GM12892 (cell line): ENCODE data around the gene DNAJB11.

Experiments used
- DNase-seq: peaks from one replicate; pipeline ENCODE4 v3.0.0; 2011; ENCODE audit not compliant: insufficient read length
- FAIRE-seq: peaks from 2 replicates; lab custom pipeline; 2011; peaks lifted over from hg19 to GRCh38; lab: Jason Lieb, UNC
- POLR2A ChIP-seq: IDR thresholded peaks from 2 replicates; pipeline ENCODE4 v1.6.1; 2011; ENCODE audit warnings: low read depth, low read length, control low read depth
- POLR2AphosphoS5 ChIP-seq: IDR thresholded peaks from 2 replicates; pipeline ENCODE4 v1.6.1; 2011; ENCODE audit warnings: low read depth, low read length, control low read depth
- TAF1 ChIP-seq: IDR thresholded peaks from 2 replicates; pipeline ENCODE4 v1.6.1; 2011; ENCODE audit warnings: low read depth, mild to moderate bottlenecking, control low read depth, low read length, borderline replicate concordance

DNAJB11 gene

DNA sequence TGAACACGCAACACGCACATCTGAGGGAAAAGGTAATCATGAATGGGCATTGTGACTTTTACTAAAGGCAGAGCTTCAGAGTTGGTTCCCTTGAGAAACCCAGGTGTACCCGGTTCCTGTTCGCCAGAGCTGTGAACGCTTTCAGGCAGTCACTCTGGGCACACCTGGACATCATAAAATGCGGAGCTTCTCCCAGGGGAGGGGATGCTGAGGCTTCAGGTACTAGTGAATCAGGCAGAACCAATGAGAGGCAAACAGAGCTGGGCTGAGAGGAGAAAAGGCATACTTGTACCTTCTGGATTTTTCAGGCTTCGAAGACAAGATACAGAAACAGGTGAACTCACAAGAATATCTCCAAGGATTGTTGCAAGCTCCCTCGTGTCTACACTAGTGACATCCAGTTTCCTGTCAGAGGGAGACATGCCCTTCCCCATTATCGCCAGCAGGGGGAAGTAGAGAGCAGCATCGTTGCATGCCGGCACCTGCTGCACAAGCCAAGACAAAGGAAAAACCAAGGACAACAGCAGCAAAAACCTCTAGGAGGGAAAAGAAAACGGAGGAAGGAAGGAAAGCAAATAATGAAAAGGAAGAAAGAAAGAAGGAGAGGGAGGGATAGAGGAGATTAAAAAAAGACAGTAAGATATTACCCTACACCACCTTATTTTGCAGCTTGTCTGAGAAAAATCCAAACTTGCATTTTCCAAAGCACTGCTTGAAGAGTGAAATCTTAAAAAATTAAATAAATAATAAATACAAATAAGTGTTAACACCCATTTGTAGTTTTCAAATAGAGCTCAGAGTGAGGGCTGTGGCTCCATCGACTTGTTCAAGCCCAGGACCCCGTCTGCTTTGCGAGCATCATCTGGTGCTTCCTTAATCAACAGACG, 44.3 kb downstream of the DNAJB11 start:
- FAIRE-seq = peak; percentile 88

DNA sequence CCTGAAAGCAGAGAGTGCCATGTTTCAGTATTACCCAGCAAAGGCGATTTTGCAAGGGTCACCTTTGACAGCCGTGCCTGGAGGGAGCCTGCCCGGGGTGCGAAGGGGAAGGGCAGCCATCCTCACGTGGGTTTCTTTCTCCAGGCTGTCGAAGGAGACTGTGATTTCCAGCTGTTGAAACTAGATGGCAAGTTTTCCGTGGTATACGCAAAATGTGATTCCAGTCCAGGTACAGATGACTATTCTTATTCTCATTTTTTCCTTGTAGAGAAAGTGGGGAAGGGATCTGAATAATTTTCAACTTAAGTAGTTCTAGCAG, 45.7 kb downstream of the DNAJB11 start:
- no peak for FAIRE-seq
- TF ChIP-seq TAF1 (no peak), POLR2AphosphoS5 (no peak), POLR2A (no peak)

More for the DNA sequence above, 44.3 kb downstream of the DNAJB11 start:
- DNase-seq = peak; percentile 58
- no peak for TF ChIP-seq POLR2AphosphoS5
- TF ChIP-seq TAF1 = no peak
- no peak for TF ChIP-seq POLR2A

DNA sequence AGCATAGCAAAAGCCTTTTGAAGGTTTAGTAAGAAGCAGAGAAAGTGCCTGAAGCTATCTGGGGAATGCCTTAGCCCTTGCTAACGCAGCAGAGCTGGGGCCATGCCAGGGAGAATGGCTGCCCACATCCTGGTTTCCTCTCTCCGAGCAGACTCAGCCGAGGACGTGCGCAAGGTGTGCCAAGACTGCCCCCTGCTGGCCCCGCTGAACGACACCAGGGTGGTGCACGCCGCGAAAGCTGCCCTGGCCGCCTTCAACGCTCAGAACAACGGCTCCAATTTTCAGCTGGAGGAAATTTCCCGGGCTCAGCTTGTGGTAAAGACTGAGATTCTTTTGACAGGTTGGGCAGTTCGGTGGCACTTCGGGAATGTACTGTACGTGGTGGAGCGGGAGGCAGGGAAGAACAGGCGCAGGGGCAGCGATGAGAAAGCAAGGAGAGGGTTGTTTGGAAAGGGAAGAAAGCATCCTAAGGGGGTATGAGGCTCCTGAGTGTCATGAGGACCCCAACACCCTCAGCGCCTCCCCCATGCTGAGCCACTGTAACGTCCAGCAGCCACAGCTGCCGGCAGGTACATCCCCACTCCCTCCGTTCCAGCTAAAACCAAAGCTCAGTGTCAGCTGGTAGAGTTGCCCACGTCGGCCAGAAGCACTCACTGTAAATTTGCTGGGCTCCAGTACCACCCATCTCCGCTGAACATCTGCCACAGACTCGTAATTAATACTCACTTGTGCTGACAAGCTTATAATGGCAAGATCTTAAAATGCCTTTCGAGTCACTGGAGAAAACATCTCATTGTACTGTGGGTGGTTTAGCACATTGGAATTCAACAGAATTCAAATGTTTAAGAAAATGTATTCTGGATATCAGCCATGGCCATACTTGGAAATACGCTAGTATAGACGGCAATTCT, 46.8 kb downstream of the DNAJB11 start:
- peak; percentile 94 for FAIRE-seq
- DNase-seq = peak; percentile 83
- TF ChIP-seq POLR2A (no peak), POLR2AphosphoS5 (no peak), TAF1 (no peak)

More for the DNA sequence above, 45.7 kb downstream of the DNAJB11 start:
- no peak for DNase-seq

DNA sequence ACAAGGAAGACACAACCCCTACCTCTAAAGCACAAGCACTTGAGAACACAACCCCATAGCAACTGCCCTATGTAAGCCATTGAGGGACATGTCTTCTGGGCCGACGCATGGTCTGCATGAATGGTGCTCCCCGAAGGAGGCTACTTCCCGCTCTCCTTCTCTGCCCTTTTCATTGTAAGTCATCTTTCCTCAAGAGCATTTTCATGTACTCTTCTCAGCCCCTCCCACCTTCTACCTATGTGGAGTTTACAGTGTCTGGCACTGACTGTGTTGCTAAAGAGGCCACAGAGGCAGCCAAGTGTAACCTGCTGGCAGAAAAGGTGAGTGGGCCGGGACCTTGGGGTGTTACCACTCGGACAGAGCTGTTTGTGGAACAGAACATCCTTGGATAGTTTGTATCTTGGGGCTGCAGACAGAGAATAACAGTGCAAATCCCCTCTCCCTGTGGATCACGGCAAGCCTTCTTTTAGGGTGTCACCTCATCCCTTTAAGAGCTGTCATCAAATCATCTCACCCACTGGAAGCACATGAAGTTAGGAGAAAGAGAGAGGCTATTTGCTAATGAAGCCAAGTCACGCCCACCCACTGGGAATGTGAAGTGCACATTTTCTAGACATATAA, 47.9 kb downstream of the DNAJB11 start:
- FAIRE-seq = no peak
- no peak for TF ChIP-seq TAF1
- TF ChIP-seq POLR2AphosphoS5 = no peak
- TF ChIP-seq POLR2A = no peak

DNA sequence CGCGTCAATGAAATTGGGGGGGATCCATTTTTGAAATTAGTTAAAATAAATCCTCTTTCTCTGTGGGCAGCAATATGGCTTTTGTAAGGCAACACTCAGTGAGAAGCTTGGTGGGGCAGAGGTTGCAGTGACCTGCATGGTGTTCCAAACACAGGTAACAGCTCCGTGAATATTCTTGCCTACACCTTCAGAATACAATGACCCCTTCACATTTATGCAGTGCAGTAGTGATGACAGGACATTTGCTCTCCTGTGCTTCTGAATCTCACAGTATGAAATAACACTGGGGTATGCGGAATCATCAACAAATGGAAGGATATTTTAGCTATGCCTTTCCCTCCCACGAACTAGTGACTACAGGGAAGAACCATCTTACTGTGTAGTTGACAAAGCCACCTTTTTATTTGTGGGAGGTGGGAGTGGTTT, 49.3 kb downstream of the DNAJB11 start:
- DNase-seq = no peak
- TF ChIP-seq POLR2A (no peak), TAF1 (no peak), POLR2AphosphoS5 (no peak)
- no peak for FAIRE-seq

More for the DNA sequence above, 47.9 kb downstream of the DNAJB11 start:
- DNase-seq = no peak

DNA sequence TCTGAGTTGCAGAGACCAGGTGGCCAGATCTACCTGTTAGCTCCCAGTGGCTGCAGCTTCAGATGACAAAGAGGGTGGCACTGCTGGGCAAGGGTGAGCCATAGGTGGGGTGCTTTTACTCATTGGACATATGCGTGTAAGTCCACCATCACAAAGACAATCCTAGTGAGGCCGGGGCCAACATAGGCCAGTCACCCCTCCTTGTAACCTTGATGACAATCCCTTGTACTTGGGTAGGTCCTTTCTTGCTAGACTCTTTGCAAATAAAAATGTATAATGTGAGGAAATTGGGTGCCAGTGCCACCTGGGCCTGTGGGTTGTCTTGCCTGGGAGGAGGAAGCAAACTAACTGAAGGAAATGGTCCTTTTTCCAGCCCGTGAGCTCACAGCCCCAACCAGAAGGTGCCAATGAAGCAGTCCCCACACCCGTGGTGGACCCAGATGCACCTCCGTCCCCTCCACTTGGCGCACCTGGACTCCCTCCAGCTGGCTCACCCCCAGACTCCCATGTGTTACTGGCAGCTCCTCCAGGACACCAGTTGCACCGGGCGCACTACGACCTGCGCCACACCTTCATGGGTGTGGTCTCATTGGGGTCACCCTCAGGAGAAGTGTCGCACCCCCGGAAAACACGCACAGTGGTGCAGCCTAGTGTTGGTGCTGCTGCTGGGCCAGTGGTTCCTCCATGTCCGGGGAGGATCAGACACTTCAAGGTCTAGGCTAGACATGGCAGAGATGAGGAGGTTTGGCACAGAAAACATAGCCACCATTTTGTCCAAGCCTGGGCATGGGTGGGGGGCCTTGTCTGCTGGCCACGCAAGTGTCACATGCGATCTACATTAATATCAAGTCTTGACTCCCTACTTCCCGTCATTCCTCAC, 49.9 kb downstream of the DNAJB11 start:
- TF ChIP-seq TAF1 = no peak
- no peak for TF ChIP-seq POLR2AphosphoS5
- no peak for TF ChIP-seq POLR2A
- DNase-seq = no peak
- no peak for FAIRE-seq

DNA sequence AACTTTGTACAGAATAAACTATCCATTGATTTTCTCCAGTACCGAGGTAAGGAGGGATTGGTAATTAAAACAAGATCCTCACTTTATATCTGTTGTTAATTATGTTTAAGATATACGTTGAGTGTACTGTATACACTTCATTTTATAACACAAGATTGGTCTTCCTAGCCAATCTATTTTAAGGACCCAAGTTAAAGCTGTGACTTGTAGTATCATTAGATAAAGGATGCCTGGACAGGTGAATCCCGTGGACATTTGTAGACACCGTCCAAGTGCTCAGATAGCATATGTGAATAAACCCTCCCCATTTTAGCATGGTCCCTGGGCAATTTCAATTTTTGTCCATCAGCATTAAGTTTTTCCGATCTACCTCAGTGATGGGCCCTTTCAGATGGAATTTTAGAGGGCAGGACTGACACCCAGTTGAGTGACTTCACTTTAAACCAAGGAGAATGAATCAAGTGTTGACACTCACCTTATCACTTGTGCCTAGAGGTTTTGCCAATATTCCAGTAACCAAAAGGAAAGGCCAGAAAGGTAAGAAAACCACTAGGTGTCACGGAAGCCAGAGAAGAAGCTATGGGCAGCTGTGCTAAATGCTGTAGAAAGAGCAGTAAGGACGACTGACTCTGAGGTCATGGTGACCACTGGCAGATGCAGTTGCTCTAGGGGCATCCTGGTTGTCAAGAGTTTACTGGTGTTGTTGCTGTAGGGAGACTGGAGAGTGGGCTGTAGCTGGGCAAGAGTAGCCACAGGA, 51.6 kb downstream of the DNAJB11 start:
- no peak for TF ChIP-seq POLR2A
- no peak for TF ChIP-seq TAF1
- no peak for TF ChIP-seq POLR2AphosphoS5
- FAIRE-seq = no peak
- no peak for DNase-seq

DNA sequence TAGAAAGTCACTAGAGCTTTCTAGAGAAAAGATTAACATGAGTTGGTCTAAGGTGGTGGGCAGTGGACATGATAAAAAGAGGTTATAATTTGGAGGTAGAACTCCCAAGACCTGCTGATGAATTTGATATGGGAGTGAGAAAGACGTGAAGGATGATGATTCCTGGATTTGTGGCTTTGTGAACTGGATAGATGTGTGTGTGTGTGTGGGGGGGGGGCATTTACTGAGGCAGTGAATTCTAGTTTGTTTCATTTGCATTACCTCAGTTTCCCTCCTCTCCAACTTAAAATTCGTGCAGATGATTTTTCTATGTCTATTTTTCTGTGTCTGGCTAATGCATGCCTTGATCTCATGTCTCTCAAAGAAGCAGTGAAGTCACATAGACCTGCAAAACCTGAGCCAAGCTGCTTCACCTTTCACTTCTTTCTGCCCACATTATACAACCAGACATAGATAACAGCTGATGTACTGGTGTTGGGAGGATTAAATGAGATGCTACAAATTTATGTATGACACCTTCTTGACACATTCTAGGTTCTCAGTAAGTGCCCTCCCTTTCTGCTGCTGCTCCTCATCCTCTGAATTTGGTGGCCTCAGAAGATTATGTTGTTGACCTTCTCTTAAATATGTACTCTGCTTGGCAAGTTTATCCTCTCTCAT, 52.3 kb downstream of the DNAJB11 start:
- FAIRE-seq = no peak
- DNase-seq = no peak
- TF ChIP-seq POLR2AphosphoS5 = no peak
- no peak for TF ChIP-seq POLR2A
- TF ChIP-seq TAF1 = no peak

DNA sequence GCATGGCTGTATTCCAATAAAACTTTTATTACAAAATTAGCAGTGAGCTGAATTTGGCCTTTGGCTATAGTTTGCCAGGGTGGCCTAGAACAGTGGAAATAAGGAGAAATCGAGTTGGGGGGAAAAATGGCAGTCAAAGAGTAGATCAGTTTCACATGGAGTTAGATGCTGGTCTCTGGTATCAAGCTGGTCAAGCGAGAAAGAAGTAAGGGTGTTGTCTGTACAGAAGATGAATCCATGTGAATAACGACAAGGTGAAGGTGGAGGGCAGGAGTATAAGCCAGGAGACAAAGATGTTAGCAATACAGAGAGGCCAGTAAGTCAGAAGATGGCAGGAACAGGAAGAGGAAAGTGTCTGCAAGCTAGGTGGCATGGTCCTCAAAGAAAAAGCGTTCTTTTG, 54.1 kb downstream of the DNAJB11 start:
- DNase-seq (no peak), FAIRE-seq (no peak)
- TF ChIP-seq POLR2A = no peak
- no peak for TF ChIP-seq POLR2AphosphoS5
- TF ChIP-seq TAF1 = no peak
